Testis (tissue), 3 donors: Measurements from ENCODE around the gene PHF12. TPM values are rescaled to one million over a fixed set of nuclear protein-coding genes. Genes with fewer than 3 reads are reported as not detected.

Experiments
- DNase-seq: peaks from one replicate; pipeline ENCODE4 v3.0.0-alpha.2; 2019
- H3K27ac ChIP-seq, 2 donors: fragments of 200-600 bp; sonication (generic); one replicate each; pipeline ENCODE4 v1.5.1; 2019
- H3K27me3 ChIP-seq: fragments of 200-600 bp; sonication (generic); one replicate; pipeline ENCODE4 v1.5.1; 2019
- H3K36me3 ChIP-seq: fragments of 200-600 bp; sonication (generic); one replicate; pipeline ENCODE4 v1.5.1; 2017; ENCODE audit warnings: low read depth; ENCODE audit errors: missing control alignments
- H3K4me1 ChIP-seq: fragments of 200-600 bp; sonication (generic); one replicate; pipeline ENCODE4 v1.5.1; 2019
- H3K4me3 ChIP-seq, 2 donors: fragments of 200-600 bp; sonication (generic); one replicate each; pipeline ENCODE4 v1.5.1; 2017 to 2019
- H3K9me3 ChIP-seq: fragments of 200-600 bp; sonication (generic); one replicate; pipeline ENCODE4 v1.5.1; 2017
- CTCF ChIP-seq, 3 experiments: fragments of 450-650 bp in 2 of 3; fragments of 200-600 bp in 1 of 3; sonication (generic) in 1 of 3; IDR thresholded peaks; one replicate each; pipeline ENCODE4 v1.5.1; 2016 to 2019; ENCODE audit warnings: antibody characterized with exemption in 3 of 3, mild to moderate bottlenecking in 2 of 3, moderate library complexity in 1 of 3
- POLR2A ChIP-seq: fragments of 450-650 bp; IDR thresholded peaks from one replicate; pipeline ENCODE4 v1.6.1; 2017; ENCODE audit warnings: antibody characterized with exemption, mild to moderate bottlenecking, moderate library complexity
- WGBS, 2 donors: methylation state at CpG; one replicate each; pipeline ENCODE4 v1.1.5; 2018; 5-methylcytosine and 5-hydroxymethylcytosine counted together
- intact Hi-C: fragments of 100-400 bp; cut with DNase I; formaldehyde crosslinking; loops from one replicate; pipeline ENCODE4 v1.15.1; 2023; ENCODE audit warnings: low total_unique reads
- microRNA counts, 2 donors: library from miRNA; unstranded; fragments of <30 nt; microRNA quantifications; one replicate each; lab custom pipeline; 2016
- microRNA-seq, 2 donors: library from miRNA; unstranded; fragments of <30 nt; microRNA quantifications; one replicate each; pipeline ENCODE4, GENCODE V29; 2016; ENCODE audit warnings: borderline number of aligned reads in 2 of 2, borderline replicate concordance in 1 of 2
- polyA plus RNA-seq: library from polyadenylated mRNA; stranded (reverse); fragments of 350-450 nt; fragmentation: Illumina TruSeq; extraction: RNeasy Lipid Tissue Mini Kit (QIAGEN cat#74804); gene quantifications from one replicate; pipeline ENCODE4 v1.2.3, GENCODE V29; 2014; ENCODE audit warnings: low read depth, low replicate concordance; ENCODE audit not compliant: insufficient read depth
- total RNA-seq, 2 donors: library from RNA; depleted of rRNA; stranded (reverse); fragments of >200 nt; gene quantifications; one replicate each; pipeline ENCODE4 v1.2.3, GENCODE V29; 2016

PHF12 gene
- total and polyA plus RNA-seq, 3 donors from 2014 or later: 38.8 to 85.3 (median 82.4) TPM

- 11 to 14% methylated on average over 5 of the region's 5 CpGs for WGBS, 2 donors
- intact Hi-C loops: no loop called here
- peak overlapping the region; percentile 70 to 73 for H3K4me3 ChIP-seq
- peak overlapping the region; percentile 32 to 64 for H3K27ac ChIP-seq
- no peak for TF ChIP-seq CTCF (IDR thresholded peaks at IDR 0.05)
- no peak for TF ChIP-seq POLR2A
- no peaks in the 10 kb centered on the region for H3K9me3 ChIP-seq
- no peaks in the 10 kb centered on the region for H3K36me3 ChIP-seq
- peaks cover 5% of the 10 kb centered on the region for H3K4me1 ChIP-seq
- no peak for DNase-seq
- H3K27me3 ChIP-seq: no peaks in the 10 kb centered on the region
These were observed 96.0 kb downstream of the PHF12 start for GRCh38 chr17:28855336-28855679.

MicroRNAs encoded within 50 kb of the gene (microRNA counts, 767-probe panel; counts per million panel counts)
- microRNA hsa-miR-144-3p (lab: Ali Mortazavi, UCI) (3,312 to 5,595 counts per million in 2 donors), microRNA hsa-miR-451a (lab: Ali Mortazavi, UCI) (152 to 6,548 counts per million in 2 donors)

Small RNA genes lying within 50 kb of the gene (microRNA-seq; reads per million reads assigned to microRNA genes)
- 0 reads per million in 2 donors for gene MIR451B

Other genes with a start within 250 kb of the PHF12 start
- gene PROCA1, start 239.6 kb downstream of the PHF12 start, total RNA-seq: 100 to 1,000 TPM in 1 of 2 donors, 10 to 100 TPM in 1; 90.2 to 322 TPM
- 286 TPM for gene PROCA1, start 239.6 kb downstream of the PHF12 start, polyA plus RNA-seq
- 10 to 100 TPM; 30.4 to 47.3 TPM for gene RAB34, start 233.7 kb downstream of the PHF12 start, total RNA-seq
- 42.1 TPM for gene RAB34, start 233.7 kb downstream of the PHF12 start, polyA plus RNA-seq
- gene RPL23A, start 231.5 kb downstream of the PHF12 start, total RNA-seq: 100 to 1,000 TPM; 200 to 343 TPM
- gene RPL23A, start 231.5 kb downstream of the PHF12 start, polyA plus RNA-seq: 757 TPM
- 1 to 10 TPM; 4.2 to 8.6 TPM for gene TLCD1, start 225.3 kb downstream of the PHF12 start, total RNA-seq
- 18.0 TPM for gene TLCD1, start 225.3 kb downstream of the PHF12 start, polyA plus RNA-seq
- 10 to 100 TPM; 10.1 to 10.7 TPM for gene NEK8, start 222.7 kb downstream of the PHF12 start, total RNA-seq
- gene NEK8, start 222.7 kb downstream of the PHF12 start, polyA plus RNA-seq: 7.3 TPM
- gene TRAF4, start 207.5 kb downstream of the PHF12 start, total RNA-seq: 10 to 100 TPM; 35.3 to 47.2 TPM
- 33.1 TPM for gene TRAF4, start 207.5 kb downstream of the PHF12 start, polyA plus RNA-seq
- gene FAM222B, start 108.7 kb downstream of the PHF12 start, total RNA-seq: 10 to 100 TPM; 69.6 to 74.5 TPM
- gene FAM222B, start 108.7 kb downstream of the PHF12 start, polyA plus RNA-seq: 84.5 TPM
- 10 to 100 TPM; 61.1 to 75.2 TPM for gene ERAL1, start 96.5 kb downstream of the PHF12 start, total RNA-seq
- 54.8 TPM for gene ERAL1, start 96.5 kb downstream of the PHF12 start, polyA plus RNA-seq
- 10 to 100 TPM; 20.9 to 31.3 TPM for gene FLOT2, start 53.8 kb downstream of the PHF12 start, total RNA-seq
- gene FLOT2, start 53.8 kb downstream of the PHF12 start, polyA plus RNA-seq: 33.2 TPM
- 10 to 100 TPM; 14.9 to 18.6 TPM for gene DHRS13, start 48.4 kb downstream of the PHF12 start, total RNA-seq
- gene DHRS13, start 48.4 kb downstream of the PHF12 start, polyA plus RNA-seq: 8.7 TPM
- 1 to 10 TPM in 1 of 2 donors, under 1 TPM in 1; 0.79 to 2.1 TPM for gene SEZ6, start 54.5 kb upstream of the PHF12 start, total RNA-seq
- 0.53 TPM for gene SEZ6, start 54.5 kb upstream of the PHF12 start, polyA plus RNA-seq
- 1 to 10 TPM; 5.9 to 6.8 TPM for gene PIPOX, start 91.6 kb upstream of the PHF12 start, total RNA-seq
- gene PIPOX, start 91.6 kb upstream of the PHF12 start, polyA plus RNA-seq: 3.9 TPM
- gene MYO18A, start 228.9 kb upstream of the PHF12 start, total RNA-seq: 100 to 1,000 TPM in 1 of 2 donors, 10 to 100 TPM in 1; 91.1 to 154 TPM
- gene MYO18A, start 228.9 kb upstream of the PHF12 start, polyA plus RNA-seq: 89.1 TPM